H7 (cell line): ENCODE results near the gene ZNF22. TPM values are rescaled to one million over a fixed set of nuclear protein-coding genes. Genes with fewer than 3 reads are reported as not detected.

Source experiments
- DNase-seq: peaks from one replicate; pipeline ENCODE4 v3.0.0; 2012
- H3K27me3 ChIP-seq: 2 replicates; pipeline ENCODE4 v1.6.0; 2011; ENCODE audit warnings: mild to moderate bottlenecking, low read length; ENCODE audit not compliant: control insufficient read depth, insufficient read depth
- H3K36me3 ChIP-seq: replicated peaks from 2 replicates; pipeline ENCODE4 v1.5.1; 2011; ENCODE audit warnings: low read length; ENCODE audit not compliant: control insufficient read depth, insufficient read depth
- H3K4me3 ChIP-seq: 2 replicates; pipeline ENCODE4 v1.5.1; 2011; ENCODE audit warnings: low read depth, mild to moderate bottlenecking, control low read depth, low read length, moderate library complexity; ENCODE audit not compliant: insufficient read depth
- total RNA-seq: library from RNA; depleted of rRNA; stranded (reverse); fragments of >200 nt; shearing (Covaris generic); gene quantifications from 2 replicates; pipeline ENCODE4 v1.2.3, GENCODE V29; 2014; rRNA removed

ZNF22 gene
- total RNA-seq: 20.2 and 23.1 TPM in 2 replicates

- peak within 1 kb of the TSS; percentile 57 for H3K4me3 ChIP-seq
Measured at GRCh38 chr10:45000752-45001380, at the start of gene ZNF22. TSS of gene ZNF22 (plus strand) at chr10:45000923. CDS start at chr10:45003369, 2,446 bp downstream.

GRCh38 chr10:44951576-44952226 lies 49.0 kb upstream of the ZNF22 start:
- no peak for DNase-seq
- Histone ChIP-seq H3K4me3 (no peak overlapping the region), H3K27me3 (no peaks in the 10 kb centered on the region), H3K36me3 (no peaks in the 10 kb centered on the region)

More at GRCh38 chr10:45000752-45001380, at the start of gene ZNF22:
- Histone ChIP-seq H3K27me3 (no peaks in the 10 kb centered on the region), H3K36me3 (peaks cover 8% of the 10 kb centered on the region)
- peak; percentile 86 for DNase-seq

DNA sequence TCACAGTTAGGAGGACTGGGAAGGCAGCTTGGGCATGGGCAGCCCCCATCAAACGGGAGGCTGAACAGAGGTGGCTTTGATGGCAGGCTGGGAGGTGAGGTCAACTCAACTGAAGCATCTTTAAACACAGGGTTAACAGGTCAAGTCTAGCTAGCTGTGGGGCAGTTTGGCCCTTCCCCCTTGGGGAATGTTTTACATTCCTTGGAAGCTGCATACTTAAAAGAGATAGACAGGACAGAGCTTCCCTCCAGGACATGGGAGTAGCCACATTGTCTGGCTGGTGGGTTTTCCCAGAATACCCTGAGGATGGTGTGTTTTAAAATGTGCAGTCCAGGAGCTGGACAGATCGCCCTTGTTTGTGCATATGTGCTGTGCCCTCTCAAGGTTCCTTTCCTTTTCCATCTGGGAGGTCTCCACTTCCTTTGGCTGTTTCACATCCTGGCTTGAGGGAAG lies 47.9 kb upstream of the ZNF22 start:
- H3K4me3 ChIP-seq: no peak overlapping the region
- H3K27me3 ChIP-seq: no peaks in the 10 kb centered on the region
- no peaks in the 10 kb centered on the region for H3K36me3 ChIP-seq
- no peak for DNase-seq

DNA sequence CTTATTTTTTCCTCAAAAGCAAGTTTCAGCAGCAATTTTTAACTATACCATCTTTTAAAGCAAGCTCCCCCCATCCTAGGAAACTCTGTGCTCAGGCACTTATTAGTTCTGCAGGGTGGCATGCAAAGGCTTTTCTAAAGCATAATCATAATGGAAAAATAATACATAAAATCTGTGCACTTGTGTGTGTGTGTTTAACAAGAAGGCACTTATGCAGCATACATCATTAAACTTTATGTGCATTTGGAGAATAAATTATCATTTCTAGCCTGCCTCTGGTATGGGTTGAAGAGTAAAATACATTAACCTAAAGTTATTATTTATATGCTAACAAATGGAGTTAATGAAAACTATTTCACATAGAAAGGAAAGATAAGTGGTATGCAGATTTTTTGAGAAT lies 46.7 kb upstream of the ZNF22 start:
- Histone ChIP-seq H3K36me3 (no peaks in the 10 kb centered on the region), H3K27me3 (no peaks in the 10 kb centered on the region; the same call in 1 of the 2 replicates), H3K4me3 (no peak overlapping the region)
- no peak for DNase-seq

GRCh38 chr10:44954962-44955361 lies 45.8 kb upstream of the ZNF22 start:
- DNase-seq: no peak
- Histone ChIP-seq H3K4me3 (no peak overlapping the region), H3K27me3 (peaks cover under 1% of the 10 kb centered on the region), H3K36me3 (no peaks in the 10 kb centered on the region)

GRCh38 chr10:44955413-44956070 lies 45.2 kb upstream of the ZNF22 start:
- DNase-seq: no peak
- Histone ChIP-seq H3K27me3 (peaks cover 5% of the 10 kb centered on the region), H3K4me3 (no peak overlapping the region), H3K36me3 (no peaks in the 10 kb centered on the region)

GRCh38 chr10:44956226-44956625 lies 44.5 kb upstream of the ZNF22 start:
- H3K36me3 ChIP-seq: no peaks in the 10 kb centered on the region
- H3K4me3 ChIP-seq: no peak overlapping the region
- DNase-seq: no peak
- H3K27me3 ChIP-seq: peaks cover 5% of the 10 kb centered on the region

DNA sequence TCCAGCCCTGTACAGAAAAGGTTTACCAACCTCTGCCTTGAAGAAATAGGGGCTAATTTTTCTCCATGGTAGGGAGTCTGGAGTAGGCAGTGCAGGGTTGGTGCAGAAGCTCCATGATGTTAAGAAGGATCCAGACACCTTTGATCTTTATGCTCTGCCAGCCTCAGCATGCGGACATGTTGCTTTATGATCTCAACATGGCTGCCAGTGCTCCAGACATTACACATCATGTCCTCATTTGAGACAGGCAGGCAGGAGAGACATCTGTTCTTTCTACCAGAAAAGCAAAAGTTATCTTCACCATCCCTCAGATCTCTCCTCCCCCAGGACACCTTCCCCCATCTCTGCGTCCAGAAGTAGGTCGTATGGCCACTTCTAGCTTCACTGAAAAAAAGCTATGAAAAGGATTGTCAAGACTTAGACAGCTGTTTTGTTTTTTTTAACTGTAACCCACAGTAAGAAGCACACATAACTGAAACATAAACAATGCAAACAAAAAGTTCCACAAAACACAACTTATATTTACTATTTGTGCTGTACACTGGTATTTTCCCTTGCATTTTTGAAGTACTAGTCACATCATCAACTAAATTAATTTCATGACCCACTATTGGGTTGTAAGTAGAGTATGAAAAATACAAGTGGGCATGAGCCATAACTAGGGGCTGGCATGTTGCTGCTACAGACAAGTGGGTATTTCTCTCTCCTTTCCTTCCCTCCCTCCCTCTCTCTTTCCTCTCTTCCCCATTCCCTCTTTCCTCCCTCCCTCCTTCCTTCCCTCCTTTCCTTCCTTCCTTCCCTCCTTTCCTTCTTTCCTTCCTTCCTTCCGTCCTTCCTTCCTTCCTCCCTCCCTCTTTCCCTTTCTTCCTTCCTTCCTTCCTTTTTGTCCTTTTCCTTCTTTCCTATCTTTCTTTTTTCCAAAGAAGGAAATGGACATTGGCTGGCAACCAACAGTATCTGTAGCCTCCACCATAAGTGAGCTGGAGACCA lies 43.7 kb upstream of the ZNF22 start:
- Histone ChIP-seq H3K27me3 (peaks cover 5% of the 10 kb centered on the region), H3K4me3 (no peak overlapping the region), H3K36me3 (no peaks in the 10 kb centered on the region)
- no peak for DNase-seq

DNA sequence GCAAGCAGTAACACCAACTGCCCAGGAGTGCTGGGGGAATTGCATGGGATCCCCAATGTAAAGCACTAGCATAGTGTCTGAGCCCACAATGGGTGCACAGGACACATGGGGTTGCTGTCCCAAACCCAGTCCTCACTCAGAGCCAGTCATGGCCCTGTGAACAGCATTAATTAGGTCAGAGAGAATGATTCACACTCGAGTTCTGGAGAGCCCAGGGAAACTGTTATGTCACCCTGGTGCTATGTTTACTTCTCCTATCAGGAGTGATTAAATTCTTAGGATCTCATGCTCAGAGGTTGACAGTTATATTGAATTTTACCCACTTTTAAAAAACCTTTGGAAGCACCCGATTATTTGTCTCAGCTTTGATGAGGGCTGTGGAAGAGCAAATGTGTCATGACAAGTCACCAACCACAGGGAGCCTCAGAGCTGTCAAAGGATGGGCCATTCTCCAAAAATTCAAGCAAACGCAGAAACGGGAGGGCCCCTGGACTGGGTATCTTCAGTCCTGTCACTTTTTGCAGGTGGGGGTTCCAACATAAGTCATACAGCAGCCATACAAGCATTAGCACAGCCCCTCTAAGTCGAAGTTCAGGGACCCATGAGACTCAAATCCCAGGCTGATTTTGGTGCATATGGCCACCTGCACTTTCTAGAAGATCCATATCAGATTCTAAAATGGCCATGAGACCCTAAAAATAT lies 42.4 kb upstream of the ZNF22 start:
- peak overlapping the region; percentile 74 for H3K4me3 ChIP-seq
- no peaks in the 10 kb centered on the region for H3K36me3 ChIP-seq
- peak; percentile 11 for DNase-seq
- peaks cover 5% of the 10 kb centered on the region for H3K27me3 ChIP-seq

DNA sequence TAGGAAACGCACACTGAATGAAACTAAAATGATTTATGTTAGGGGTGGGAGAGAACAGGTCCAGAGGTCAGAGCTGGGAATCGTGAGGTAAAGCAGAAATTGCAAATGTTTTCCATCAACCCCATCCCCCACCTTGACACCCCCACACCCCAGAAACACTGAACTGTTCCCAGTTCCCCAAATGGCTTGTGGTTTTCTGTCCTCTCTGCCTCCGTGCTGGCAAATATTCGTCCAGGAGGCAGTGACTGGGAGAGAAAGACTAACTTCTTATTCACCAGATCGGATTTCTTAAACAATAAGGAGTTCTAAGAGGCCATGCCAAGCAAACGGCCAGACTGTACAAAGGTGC lies 41.9 kb upstream of the ZNF22 start:
- Histone ChIP-seq H3K36me3 (no peaks in the 10 kb centered on the region), H3K27me3 (peaks cover 5% of the 10 kb centered on the region), H3K4me3 (peak overlapping the region; percentile 74)
- DNase-seq: peak; percentile 31

GRCh38 chr10:44959247-44960087 lies 41.3 kb upstream of the ZNF22 start, which contains the start of gene RASSF4:
TSS of gene RASSF4 (plus strand) at chr10:44959802. CDS start at chr10:44970203, 10,401 bp downstream.
- H3K4me3 ChIP-seq: peak within 1 kb of the TSS; percentile 74
- peak; percentile 99 for DNase-seq
- no peaks in the 10 kb centered on the region for H3K36me3 ChIP-seq
- peaks cover 5% of the 10 kb centered on the region for H3K27me3 ChIP-seq

DNA sequence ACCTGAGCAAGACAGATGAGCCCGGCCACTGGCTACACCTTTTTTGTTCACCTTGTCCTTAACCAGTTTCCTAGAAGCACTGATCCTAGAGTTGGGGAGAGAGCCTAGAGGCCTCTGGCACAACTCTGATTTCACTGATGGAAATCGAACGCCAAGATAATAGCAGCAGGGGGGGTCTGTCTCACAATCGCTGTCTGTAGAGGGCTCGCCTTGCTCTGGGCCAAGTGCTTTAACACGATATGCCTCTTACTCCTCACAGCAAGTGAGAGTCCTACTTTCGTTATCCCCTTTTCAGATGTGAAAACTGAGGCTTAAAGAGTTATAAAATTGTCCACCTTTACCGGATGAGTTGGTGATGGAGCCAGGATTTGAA lies 40.6 kb upstream of the ZNF22 start:
- peak overlapping the region; percentile 67 for H3K4me3 ChIP-seq
- peaks cover 5% of the 10 kb centered on the region for H3K27me3 ChIP-seq
- DNase-seq: peak; percentile 60

More for the DNA sequence above, 40.6 kb upstream of the ZNF22 start:
- H3K36me3 ChIP-seq: no peaks in the 10 kb centered on the region
